Panc1 (cell line): Measurements from ENCODE around the gene CUX1. TPM values are rescaled to one million over a fixed set of nuclear protein-coding genes. Genes with fewer than 3 reads are reported as not detected.

Experiments
- ATAC-seq: fragments of 200-7000 bp; cut with Tn5 transposase; 2 replicates; pipeline ENCODE4 v1.9.1; 2020; ENCODE audit warnings: mild to moderate bottlenecking, moderate library complexity
- BruUV-seq: library from RNA; stranded (reverse); fragments of 400-500 nt; replicated peaks from 2 replicates; lab custom pipeline; 2021; lab: Mats Ljungman, UMichigan
- CTCF ChIA-PET: fragments of 300-600 bp; sonication (Branson Sonifier 250); formaldehyde crosslinking; loops from one replicate; lab custom pipeline; 2022; ENCODE audit warnings: antibody characterized with exemption; lab: Charles Lee
- POLR2A ChIA-PET: fragments of 300-600 bp; sonication (Branson Sonifier 250); formaldehyde crosslinking; loops from one replicate; lab custom pipeline; 2022; ENCODE audit warnings: antibody characterized with exemption; lab: Charles Lee
- DNase-seq: peaks from one replicate; pipeline ENCODE4 v3.0.0-alpha.2; 2010; ENCODE audit warnings: low read depth, low spot score
- H3K27ac ChIP-seq: 2 replicates; pipeline ENCODE4 v1.5.1; 2011; ENCODE audit warnings: mild to moderate bottlenecking, low read length, inconsistent platforms
- H3K27me3 ChIP-seq: fragments of 200-500 bp; sonication (Bioruptor generic); 2 replicates; pipeline ENCODE4 v1.6.0; 2014; ENCODE audit warnings: low read length, inconsistent platforms; ENCODE audit not compliant: control insufficient read depth, insufficient read depth
- H3K36me3 ChIP-seq: fragments of 200-500 bp; sonication (Bioruptor generic); 2 replicates; pipeline ENCODE4 v1.5.1; 2014; ENCODE audit warnings: inconsistent platforms, mild to moderate bottlenecking, low read length, moderate library complexity; ENCODE audit not compliant: control insufficient read depth, insufficient read depth
- H3K4me1 ChIP-seq: 2 replicates; pipeline ENCODE4 v1.5.1; 2011; ENCODE audit warnings: inconsistent platforms, mild to moderate bottlenecking, low read length, moderate library complexity; ENCODE audit not compliant: control insufficient read depth, insufficient read depth
- H3K4me3 ChIP-seq, 2 experiments: 2 replicates each; pipeline ENCODE4 v1.5.1; 2011 to 2012; ENCODE audit warnings: low read depth in 2 of 2, low read length in 2 of 2, mild to moderate bottlenecking in 2 of 2, inconsistent platforms in 1 of 2, moderate library complexity in 1 of 2
- H3K9me3 ChIP-seq: fragments of 200-500 bp; sonication (Bioruptor generic); 2 replicates; pipeline ENCODE4 v1.5.1; 2014; ENCODE audit warnings: low read depth, mild to moderate bottlenecking, inconsistent platforms, low read length, moderate library complexity; ENCODE audit not compliant: control insufficient read depth, insufficient read depth
- CTCF ChIP-seq: fragments of 450-650 bp; IDR thresholded peaks from 2 replicates; pipeline ENCODE4 v1.5.1; 2017; ENCODE audit warnings: mild to moderate bottlenecking
- POLR2AphosphoS5 ChIP-seq: IDR thresholded peaks from 2 replicates; pipeline ENCODE4 v1.6.1; 2012; ENCODE audit warnings: mild to moderate bottlenecking, low read depth, low read length, moderate library complexity
- SIN3A ChIP-seq: IDR thresholded peaks from 2 replicates; pipeline ENCODE4 v1.6.1; 2012; ENCODE audit warnings: low read depth, mild to moderate bottlenecking, low read length, moderate library complexity, borderline replicate concordance; ENCODE audit not compliant: insufficient read depth
- TCF7L2 ChIP-seq: IDR thresholded peaks from 2 replicates; pipeline ENCODE4 v1.6.1; 2011; ENCODE audit warnings: mild to moderate bottlenecking, low read depth, low read length, inconsistent platforms
- in situ Hi-C: cut with HindIII; loops from 2 replicates; pipeline ENCODE4 v1.10.0; 2016; ENCODE audit warnings: low sequenced_read_pairs, low pct_unique_long_range_greater_than_20kb
- intact Hi-C: fragments of 100-400 bp; cut with micrococcal nuclease; formaldehyde crosslinking; loops from one replicate; pipeline ENCODE4 v1.10.0; 2022; ENCODE audit not compliant: unreplicated experiment
- total RNA-seq: library from RNA; stranded (reverse); gene quantifications from one replicate; pipeline ENCODE4 v1.2.1, GENCODE V29; 2021; ENCODE audit not compliant: unreplicated experiment
- TF ChIP-seq, protein P1 (sequence below), 2 experiments: IDR thresholded peaks; 2 replicates each; pipeline ENCODE4 v1.6.1; 2011 to 2012; ENCODE audit warnings: low read depth in 2 of 2, control low read depth in 1 of 2, low read length in 1 of 2, mild to moderate bottlenecking in 1 of 2, moderate library complexity in 1 of 2; ENCODE audit not compliant: insufficient read depth in 1 of 2

CUX1 gene
- total RNA-seq, 1 experiment from 2014 or later = 50.9 TPM

DNA sequence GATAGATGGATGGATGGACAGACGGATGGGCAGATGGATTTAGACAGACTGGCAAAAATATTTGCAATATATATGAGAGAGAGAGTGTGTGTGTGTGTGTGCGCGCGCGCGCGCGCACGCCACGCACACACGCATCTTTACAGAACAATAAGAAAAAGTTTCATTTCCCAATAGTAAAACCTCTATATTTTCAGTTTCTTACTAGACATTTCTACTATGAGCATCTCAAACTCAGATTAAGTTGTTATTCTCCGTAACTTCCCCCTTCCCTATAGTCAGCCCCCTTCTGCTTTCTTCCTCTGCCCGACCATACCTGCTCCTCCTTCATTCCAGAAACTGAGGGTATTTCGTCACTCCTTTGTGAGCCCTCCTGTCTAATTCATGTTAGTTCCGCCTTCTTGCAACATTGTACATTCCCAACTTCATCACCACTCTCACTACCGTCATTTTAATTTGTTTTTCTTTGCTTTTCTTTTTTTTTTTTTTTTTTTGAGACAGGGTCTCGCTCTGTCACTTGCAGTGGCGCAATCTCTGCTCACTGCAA lies 314.9 kb downstream of the CUX1 start:
- Histone ChIP-seq H3K9me3 (no peaks in the 10 kb centered on the region), H3K27me3 (no peaks in the 10 kb centered on the region), H3K4me3 (no peak overlapping the region), H3K36me3 (no peaks in the 10 kb centered on the region), H3K4me1 (peaks cover 17% of the 10 kb centered on the region), H3K27ac (no peak overlapping the region)
- ATAC-seq (no peak), DNase-seq (no peak)
- CTCF ChIA-PET = no interaction called here
- intact Hi-C loops = no loop called here
- POLR2A ChIA-PET = no interaction called here
- no TSS peak for BruUV-seq
- in situ Hi-C loops = no loop called here
- TF ChIP-seq TCF7L2 = no peak
- TF ChIP-seq CTCF = no peak
- TF ChIP-seq SIN3A = no peak
- no peak for TF ChIP-seq POLR2AphosphoS5
- TF ChIP-seq, protein P1, sequence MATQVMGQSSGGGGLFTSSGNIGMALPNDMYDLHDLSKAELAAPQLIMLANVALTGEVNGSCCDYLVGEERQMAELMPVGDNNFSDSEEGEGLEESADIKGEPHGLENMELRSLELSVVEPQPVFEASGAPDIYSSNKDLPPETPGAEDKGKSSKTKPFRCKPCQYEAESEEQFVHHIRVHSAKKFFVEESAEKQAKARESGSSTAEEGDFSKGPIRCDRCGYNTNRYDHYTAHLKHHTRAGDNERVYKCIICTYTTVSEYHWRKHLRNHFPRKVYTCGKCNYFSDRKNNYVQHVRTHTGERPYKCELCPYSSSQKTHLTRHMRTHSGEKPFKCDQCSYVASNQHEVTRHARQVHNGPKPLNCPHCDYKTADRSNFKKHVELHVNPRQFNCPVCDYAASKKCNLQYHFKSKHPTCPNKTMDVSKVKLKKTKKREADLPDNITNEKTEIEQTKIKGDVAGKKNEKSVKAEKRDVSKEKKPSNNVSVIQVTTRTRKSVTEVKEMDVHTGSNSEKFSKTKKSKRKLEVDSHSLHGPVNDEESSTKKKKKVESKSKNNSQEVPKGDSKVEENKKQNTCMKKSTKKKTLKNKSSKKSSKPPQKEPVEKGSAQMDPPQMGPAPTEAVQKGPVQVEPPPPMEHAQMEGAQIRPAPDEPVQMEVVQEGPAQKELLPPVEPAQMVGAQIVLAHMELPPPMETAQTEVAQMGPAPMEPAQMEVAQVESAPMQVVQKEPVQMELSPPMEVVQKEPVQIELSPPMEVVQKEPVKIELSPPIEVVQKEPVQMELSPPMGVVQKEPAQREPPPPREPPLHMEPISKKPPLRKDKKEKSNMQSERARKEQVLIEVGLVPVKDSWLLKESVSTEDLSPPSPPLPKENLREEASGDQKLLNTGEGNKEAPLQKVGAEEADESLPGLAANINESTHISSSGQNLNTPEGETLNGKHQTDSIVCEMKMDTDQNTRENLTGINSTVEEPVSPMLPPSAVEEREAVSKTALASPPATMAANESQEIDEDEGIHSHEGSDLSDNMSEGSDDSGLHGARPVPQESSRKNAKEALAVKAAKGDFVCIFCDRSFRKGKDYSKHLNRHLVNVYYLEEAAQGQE (IDR thresholded peaks at IDR 0.05; ENCODE audit: insufficient read depth in 1 of 2, low read depth in 2 of 2, low read length in 1 of 2) = no peak

DNA sequence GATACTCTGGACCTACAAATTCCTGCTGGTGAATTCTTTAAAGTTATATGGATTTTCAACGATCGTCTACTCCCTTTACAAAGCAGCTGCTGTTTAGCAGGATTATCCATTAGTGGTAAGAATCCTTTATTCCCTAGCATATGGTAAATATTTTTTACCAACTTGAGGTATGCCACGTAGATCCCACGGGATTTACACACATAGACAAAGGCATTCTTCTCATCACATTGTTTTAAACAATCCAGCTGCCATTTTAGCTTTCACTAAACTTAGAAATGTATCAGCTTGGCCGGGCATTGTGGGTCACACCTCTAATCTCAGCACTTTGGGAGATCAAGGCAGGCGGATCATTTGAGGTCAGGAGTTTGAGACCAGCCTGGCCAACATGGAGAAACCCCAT lies 321.2 kb downstream of the CUX1 start:
- POLR2A ChIA-PET = interaction anchor here (0.6 kb wide), 1 partner anchor 92 kb away, joined by 11 read pairs; no protein-coding TSS in a partner anchor
- H3K4me1 ChIP-seq = peaks cover 16% of the 10 kb centered on the region
- TF ChIP-seq POLR2AphosphoS5 = no peak
- no peak for TF ChIP-seq CTCF
- TF ChIP-seq SIN3A = no peak
- TF ChIP-seq, protein P1 (IDR thresholded peaks at IDR 0.05; ENCODE audit: insufficient read depth in 1 of 2, low read depth in 2 of 2, low read length in 1 of 2) = no peak
- no peak for TF ChIP-seq TCF7L2
- ATAC-seq (no peak), DNase-seq (no peak)
- in situ Hi-C loops = no loop called here
- H3K36me3 ChIP-seq = no peaks in the 10 kb centered on the region
- no TSS peak for BruUV-seq
- H3K9me3 ChIP-seq = no peaks in the 10 kb centered on the region
- intact Hi-C loops = no loop called here
- no peak overlapping the region for H3K27ac ChIP-seq
- CTCF ChIA-PET = no interaction called here
- no peaks in the 10 kb centered on the region for H3K27me3 ChIP-seq
- no peak overlapping the region for H3K4me3 ChIP-seq
